HG03108 (cell line): ENCODE data around the gene CUL7.

Source experiments
- ATAC-seq: cut with Tn5 transposase; IDR thresholded peaks from one replicate; pipeline ENCODE4 v1.9.1; 2021; ENCODE audit warnings: moderate library complexity; ENCODE audit not compliant: unreplicated experiment

Gene CUL7

GRCh38 chr6:43077981-43078511 lies 24.4 kb upstream of the CUL7 start:
- no peak for ATAC-seq

GRCh38 chr6:43077333-43077809 lies 23.7 kb upstream of the CUL7 start:
- no peak for ATAC-seq

GRCh38 chr6:43076464-43077332 lies 23.0 kb upstream of the CUL7 start:
- ATAC-seq: no peak

- no peak for ATAC-seq
Observed at GRCh38 chr6:43075670-43076463, 22.2 kb upstream of the CUL7 start, which contains the start of gene PTK7. Gene PTK7, plus strand, starts transcription at chr6:43076314. Its CDS starts 175 bp downstream, at chr6:43076489.

GRCh38 chr6:43074847-43075669 lies 21.4 kb upstream of the CUL7 start:
- ATAC-seq: no peak

- ATAC-seq: no peak
Observed at GRCh38 chr6:43070028-43070632, 16.5 kb upstream of the CUL7 start.

- no peak for ATAC-seq
Observed at GRCh38 chr6:43062818-43063217, 9.2 kb upstream of the CUL7 start.

- no peak for ATAC-seq
Observed at GRCh38 chr6:43061861-43062260, 8.2 kb upstream of the CUL7 start.

GRCh38 chr6:43060755-43061633 lies 7.3 kb upstream of the CUL7 start:
- ATAC-seq: no peak

GRCh38 chr6:43060034-43060754 lies 6.5 kb upstream of the CUL7 start:
- ATAC-seq: no peak

- ATAC-seq: peak; percentile 79
Observed at GRCh38 chr6:43059168-43060033, 5.8 kb upstream of the CUL7 start, which contains the start of the genes KLC4 and MRPL2. Gene KLC4, plus strand, starts transcription at chr6:43059631. Its CDS starts 1,705 bp downstream, at chr6:43061336. Gene MRPL2, minus strand, starts transcription at chr6:43059434. Its CDS starts 53 bp downstream, at chr6:43059381.

- no peak for ATAC-seq
Observed at GRCh38 chr6:43058531-43058930, 4.9 kb upstream of the CUL7 start.

GRCh38 chr6:43055966-43056365 lies 2.3 kb upstream of the CUL7 start:
- no peak for ATAC-seq

- ATAC-seq: no peak
Observed at GRCh38 chr6:43054206-43054943, 724 bp upstream of the CUL7 start.

- ATAC-seq: peak; percentile 9
Observed at GRCh38 chr6:43052842-43053544, 658 bp downstream of the CUL7 start.

- no peak for ATAC-seq
Observed at GRCh38 chr6:43052225-43052841, 1.3 kb downstream of the CUL7 start.
